SK-N-SH treated with all-trans-retinoic acid at 6 μM for 48 hours (cell line): ENCODE results near the gene TMEM37.

Source experiments
- ATAC-seq: fragments of 200-7000 bp; cut with Tn5 transposase; 3 replicates; pipeline ENCODE4 v1.9.1; 2020; ENCODE audit warnings: mild to moderate bottlenecking, moderate library complexity
- ARNTL ChIP-seq: fragments of 450-650 bp; formaldehyde crosslinking; IDR thresholded peaks from 2 replicates; pipeline ENCODE4 v1.5.0; 2020; ENCODE audit warnings: low read depth, mild to moderate bottlenecking, moderate library complexity, borderline replicate concordance
- BACH2 ChIP-seq: fragments of 250-450 bp; sonication (Bioruptor Pico); IDR thresholded peaks from 2 replicates; pipeline ENCODE4 v1.9.0; 2021; ENCODE audit warnings: mild to moderate bottlenecking, borderline replicate concordance
- CSDC2 ChIP-seq: fragments of 250-450 bp; sonication (Bioruptor Pico); IDR thresholded peaks from 2 replicates; pipeline ENCODE4 v1.5.0; 2020; ENCODE audit warnings: mild to moderate bottlenecking, moderate library complexity
- ESRRG ChIP-seq: fragments of 250-450 bp; sonication (Bioruptor Pico); IDR thresholded peaks from 2 replicates; pipeline ENCODE4 v1.6.1; 2021; ENCODE audit warnings: mild to moderate bottlenecking
- ISL1 ChIP-seq: fragments of 250-450 bp; sonication (Bioruptor Pico); IDR thresholded peaks from 2 replicates; pipeline ENCODE4 v2.1.2; 2022; ENCODE audit warnings: mild to moderate bottlenecking, moderate library complexity
- PPARA ChIP-seq: fragments of 250-450 bp; sonication (Bioruptor Pico); IDR thresholded peaks from 2 replicates; pipeline ENCODE4 v1.5.0; 2020; ENCODE audit warnings: mild to moderate bottlenecking, borderline replicate concordance
- RARB ChIP-seq: fragments of 250-450 bp; sonication (Bioruptor Pico); IDR thresholded peaks from 2 replicates; pipeline ENCODE4 v1.8.0; 2021; ENCODE audit warnings: mild to moderate bottlenecking, moderate library complexity
- SNAI2 ChIP-seq: fragments of 250-450 bp; sonication (Bioruptor Pico); IDR thresholded peaks from 2 replicates; pipeline ENCODE4 v1.5.0; 2020; ENCODE audit warnings: mild to moderate bottlenecking, moderate library complexity
- TCF4 ChIP-seq: fragments of 250-450 bp; sonication (Bioruptor Pico); IDR thresholded peaks from 2 replicates; pipeline ENCODE4 v1.8.0; 2021; ENCODE audit warnings: mild to moderate bottlenecking, moderate library complexity, borderline replicate concordance
- TOX ChIP-seq: fragments of 250-450 bp; sonication (Bioruptor Pico); IDR thresholded peaks from 2 replicates; pipeline ENCODE4 v1.8.0; 2021; ENCODE audit warnings: mild to moderate bottlenecking, moderate library complexity, borderline replicate concordance
- ZC3H10 ChIP-seq: fragments of 250-450 bp; sonication (Bioruptor Pico); IDR thresholded peaks from 2 replicates; pipeline ENCODE4 v1.5.1; 2021; ENCODE audit warnings: mild to moderate bottlenecking, moderate library complexity
- ZFP3 ChIP-seq: fragments of 250-450 bp; sonication (Bioruptor Pico); IDR thresholded peaks from 2 replicates; pipeline ENCODE4 v1.5.0; 2020; ENCODE audit warnings: mild to moderate bottlenecking, moderate library complexity
- ZNF565 ChIP-seq: fragments of 450-650 bp; formaldehyde crosslinking; conservative IDR thresholded peaks from 2 replicates; pipeline ENCODE4 v1.5.0; 2020; ENCODE audit warnings: low read depth, mild to moderate bottlenecking, moderate library complexity
- ZNF70 ChIP-seq: fragments of 450-650 bp; formaldehyde crosslinking; IDR thresholded peaks from 2 replicates; pipeline ENCODE4 v1.5.0; 2020; ENCODE audit warnings: mild to moderate bottlenecking, moderate library complexity
- ZNF8 ChIP-seq: fragments of 450-650 bp; formaldehyde crosslinking; IDR thresholded peaks from 2 replicates; pipeline ENCODE4 v1.5.0; 2020; ENCODE audit warnings: mild to moderate bottlenecking, moderate library complexity
- TF ChIP-seq, protein P1 (sequence below): fragments of 250-450 bp; sonication (Bioruptor Pico); IDR thresholded peaks from 2 replicates; pipeline ENCODE4 v1.5.0; 2020; ENCODE audit warnings: mild to moderate bottlenecking, moderate library complexity
- TF ChIP-seq, protein P2 (sequence below): fragments of 250-450 bp; sonication (Bioruptor Pico); IDR thresholded peaks from 2 replicates; pipeline ENCODE4 v1.8.0; 2021; ENCODE audit warnings: low read depth, mild to moderate bottlenecking, moderate library complexity, borderline replicate concordance
- TF ChIP-seq, protein P3 (sequence below): fragments of 250-450 bp; sonication (Bioruptor Pico); IDR thresholded peaks from 2 replicates; pipeline ENCODE4 v1.5.1; 2020; ENCODE audit warnings: low read depth, mild to moderate bottlenecking, moderate library complexity
- TF ChIP-seq, protein P4 (sequence below): fragments of 250-450 bp; sonication (Bioruptor Pico); IDR thresholded peaks from 2 replicates; pipeline ENCODE4 v1.5.1; 2021; ENCODE audit warnings: mild to moderate bottlenecking, moderate library complexity

Gene TMEM37

DNA sequence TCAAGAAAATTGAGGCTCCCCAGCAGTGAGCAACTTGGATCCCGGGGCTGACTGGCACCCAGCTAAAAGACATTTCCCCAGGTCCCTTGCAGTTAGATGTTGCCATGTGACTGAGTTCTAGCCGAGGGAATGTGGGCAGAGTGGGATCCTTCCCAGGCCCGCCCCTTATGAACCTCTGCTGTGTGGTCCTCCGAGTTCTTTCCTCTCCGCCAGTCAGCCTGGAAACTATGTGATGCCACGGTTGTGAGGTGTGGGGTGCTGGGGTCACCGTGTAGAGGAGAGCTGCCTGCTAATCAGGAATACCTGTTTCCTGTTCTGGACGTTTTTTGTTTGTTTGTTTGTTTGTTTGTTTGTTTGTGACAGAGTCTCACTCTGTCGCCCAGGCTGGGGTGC lies 45.5 kb downstream of the TMEM37 start:
- TF ChIP-seq ZC3H10 (no peak), SNAI2 (CRISPR knock-in tag) (no peak)

DNA sequence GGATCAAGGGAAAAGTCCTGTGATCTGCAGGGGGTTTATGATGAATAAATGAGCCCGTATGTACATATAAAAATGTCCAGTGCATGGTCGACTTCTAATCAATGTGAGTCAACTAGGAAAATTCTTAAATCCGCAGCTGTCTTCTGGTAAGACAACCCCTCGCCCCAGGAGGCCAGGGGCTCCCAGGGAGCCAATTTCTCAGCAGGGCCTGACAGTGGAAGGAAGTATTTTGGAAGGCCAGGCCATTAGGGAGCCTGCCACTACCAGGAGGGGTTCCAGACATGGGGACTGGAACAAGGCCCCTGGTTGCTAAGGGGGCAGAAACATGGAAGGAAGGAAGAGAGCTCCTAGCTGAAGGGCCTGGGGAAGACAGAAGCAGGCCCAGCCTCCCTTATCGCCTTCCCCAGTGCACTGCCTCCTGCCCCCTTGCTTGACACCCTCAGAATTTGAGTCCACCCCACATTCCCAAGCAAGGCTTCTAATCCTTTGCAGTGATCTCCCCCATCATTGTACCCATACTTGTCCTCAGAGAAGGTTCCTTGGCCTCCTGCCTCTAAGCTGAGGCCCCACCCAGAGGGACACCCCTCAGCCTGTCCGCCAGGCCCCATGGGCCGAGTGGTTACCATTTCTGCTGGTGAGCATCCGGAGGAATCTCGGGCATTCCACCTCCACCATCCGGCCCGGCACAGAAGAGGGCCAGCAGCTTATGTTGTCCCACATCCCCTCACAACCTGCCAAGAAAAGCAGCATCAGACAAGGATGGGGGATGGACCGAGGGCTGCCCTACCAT lies 46.7 kb downstream of the TMEM37 start:
- no peak for TF ChIP-seq ARNTL (CRISPR knock-in tag)
- no peak for TF ChIP-seq ZNF565 (CRISPR knock-in tag)
- TF ChIP-seq ZNF8 (CRISPR knock-in tag): no peak
- no peak for TF ChIP-seq TCF4
- TF ChIP-seq ISL1: no peak
- TF ChIP-seq PPARA (CRISPR knock-in tag): no peak
- TF ChIP-seq ESRRG (CRISPR knock-in tag): no peak
- TF ChIP-seq ZFP3 (CRISPR knock-in tag): no peak
- TF ChIP-seq BACH2: no peak
- TF ChIP-seq, protein P1, sequence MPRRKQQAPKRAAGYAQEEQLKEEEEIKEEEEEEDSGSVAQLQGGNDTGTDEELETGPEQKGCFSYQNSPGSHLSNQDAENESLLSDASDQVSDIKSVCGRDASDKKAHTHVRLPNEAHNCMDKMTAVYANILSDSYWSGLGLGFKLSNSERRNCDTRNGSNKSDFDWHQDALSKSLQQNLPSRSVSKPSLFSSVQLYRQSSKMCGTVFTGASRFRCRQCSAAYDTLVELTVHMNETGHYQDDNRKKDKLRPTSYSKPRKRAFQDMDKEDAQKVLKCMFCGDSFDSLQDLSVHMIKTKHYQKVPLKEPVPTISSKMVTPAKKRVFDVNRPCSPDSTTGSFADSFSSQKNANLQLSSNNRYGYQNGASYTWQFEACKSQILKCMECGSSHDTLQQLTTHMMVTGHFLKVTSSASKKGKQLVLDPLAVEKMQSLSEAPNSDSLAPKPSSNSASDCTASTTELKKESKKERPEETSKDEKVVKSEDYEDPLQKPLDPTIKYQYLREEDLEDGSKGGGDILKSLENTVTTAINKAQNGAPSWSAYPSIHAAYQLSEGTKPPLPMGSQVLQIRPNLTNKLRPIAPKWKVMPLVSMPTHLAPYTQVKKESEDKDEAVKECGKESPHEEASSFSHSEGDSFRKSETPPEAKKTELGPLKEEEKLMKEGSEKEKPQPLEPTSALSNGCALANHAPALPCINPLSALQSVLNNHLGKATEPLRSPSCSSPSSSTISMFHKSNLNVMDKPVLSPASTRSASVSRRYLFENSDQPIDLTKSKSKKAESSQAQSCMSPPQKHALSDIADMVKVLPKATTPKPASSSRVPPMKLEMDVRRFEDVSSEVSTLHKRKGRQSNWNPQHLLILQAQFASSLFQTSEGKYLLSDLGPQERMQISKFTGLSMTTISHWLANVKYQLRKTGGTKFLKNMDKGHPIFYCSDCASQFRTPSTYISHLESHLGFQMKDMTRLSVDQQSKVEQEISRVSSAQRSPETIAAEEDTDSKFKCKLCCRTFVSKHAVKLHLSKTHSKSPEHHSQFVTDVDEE (CRISPR knock-in tag): no peak
- ATAC-seq: no peak

More for the DNA sequence above, 45.5 kb downstream of the TMEM37 start:
- no peak for ATAC-seq

DNA sequence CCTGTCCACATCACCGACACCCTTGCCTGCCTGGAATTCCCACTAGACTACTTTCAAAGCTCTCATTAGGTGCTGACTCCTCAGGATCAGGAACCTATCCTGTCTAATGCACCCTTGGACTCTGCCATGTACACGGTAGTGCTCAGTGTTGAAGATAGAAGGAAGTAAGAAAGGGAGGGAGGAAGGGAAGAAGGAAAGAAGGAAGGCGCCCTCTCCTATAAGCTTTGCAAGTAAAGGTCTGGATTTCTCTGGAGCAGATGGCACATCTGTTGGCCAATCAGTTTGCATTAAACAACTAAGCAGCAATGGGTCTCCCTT lies 47.3 kb downstream of the TMEM37 start:
- ATAC-seq: no peak
- TF ChIP-seq TOX (CRISPR knock-in tag) (no peak), ZC3H10 (no peak), RARB (CRISPR knock-in tag) (no peak), SNAI2 (CRISPR knock-in tag) (no peak), ZNF8 (CRISPR knock-in tag) (no peak), CSDC2 (CRISPR knock-in tag) (no peak)
- TF ChIP-seq, protein P1 (CRISPR knock-in tag): no peak
- TF ChIP-seq, protein P2, sequence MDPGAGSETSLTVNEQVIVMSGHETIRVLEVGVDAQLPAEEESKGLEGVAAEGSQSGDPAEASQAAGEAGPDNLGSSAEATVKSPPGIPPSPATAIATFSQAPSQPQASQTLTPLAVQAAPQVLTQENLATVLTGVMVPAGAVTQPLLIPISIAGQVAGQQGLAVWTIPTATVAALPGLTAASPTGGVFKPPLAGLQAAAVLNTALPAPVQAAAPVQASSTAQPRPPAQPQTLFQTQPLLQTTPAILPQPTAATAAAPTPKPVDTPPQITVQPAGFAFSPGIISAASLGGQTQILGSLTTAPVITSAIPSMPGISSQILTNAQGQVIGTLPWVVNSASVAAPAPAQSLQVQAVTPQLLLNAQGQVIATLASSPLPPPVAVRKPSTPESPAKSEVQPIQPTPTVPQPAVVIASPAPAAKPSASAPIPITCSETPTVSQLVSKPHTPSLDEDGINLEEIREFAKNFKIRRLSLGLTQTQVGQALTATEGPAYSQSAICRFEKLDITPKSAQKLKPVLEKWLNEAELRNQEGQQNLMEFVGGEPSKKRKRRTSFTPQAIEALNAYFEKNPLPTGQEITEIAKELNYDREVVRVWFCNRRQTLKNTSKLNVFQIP (CRISPR knock-in tag): no peak
- TF ChIP-seq, protein P3, sequence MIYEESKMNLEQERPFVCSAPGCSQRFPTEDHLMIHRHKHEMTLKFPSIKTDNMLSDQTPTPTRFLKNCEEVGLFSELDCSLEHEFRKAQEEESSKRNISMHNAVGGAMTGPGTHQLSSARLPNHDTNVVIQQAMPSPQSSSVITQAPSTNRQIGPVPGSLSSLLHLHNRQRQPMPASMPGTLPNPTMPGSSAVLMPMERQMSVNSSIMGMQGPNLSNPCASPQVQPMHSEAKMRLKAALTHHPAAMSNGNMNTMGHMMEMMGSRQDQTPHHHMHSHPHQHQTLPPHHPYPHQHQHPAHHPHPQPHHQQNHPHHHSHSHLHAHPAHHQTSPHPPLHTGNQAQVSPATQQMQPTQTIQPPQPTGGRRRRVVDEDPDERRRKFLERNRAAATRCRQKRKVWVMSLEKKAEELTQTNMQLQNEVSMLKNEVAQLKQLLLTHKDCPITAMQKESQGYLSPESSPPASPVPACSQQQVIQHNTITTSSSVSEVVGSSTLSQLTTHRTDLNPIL (CRISPR knock-in tag): no peak

DNA sequence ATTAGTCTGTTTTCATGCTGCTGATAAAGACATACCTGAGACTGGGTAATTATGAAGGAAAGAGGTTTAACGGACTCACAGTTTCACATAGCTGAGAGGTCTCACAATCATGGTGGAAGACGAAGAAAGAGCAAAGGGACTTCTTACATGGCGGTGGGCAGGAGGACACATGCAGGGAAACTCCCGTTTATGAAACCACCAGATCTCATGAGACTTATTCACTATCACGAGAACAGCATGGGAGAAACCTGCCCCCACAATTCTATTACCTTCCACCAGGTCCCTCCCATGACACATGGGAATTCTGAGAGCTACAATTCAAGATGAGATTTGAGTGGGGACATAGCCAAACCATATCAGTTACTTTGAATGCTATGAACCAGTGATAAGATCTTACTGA lies 48.5 kb downstream of the TMEM37 start:
- ATAC-seq: no peak
- TF ChIP-seq, protein P4, sequence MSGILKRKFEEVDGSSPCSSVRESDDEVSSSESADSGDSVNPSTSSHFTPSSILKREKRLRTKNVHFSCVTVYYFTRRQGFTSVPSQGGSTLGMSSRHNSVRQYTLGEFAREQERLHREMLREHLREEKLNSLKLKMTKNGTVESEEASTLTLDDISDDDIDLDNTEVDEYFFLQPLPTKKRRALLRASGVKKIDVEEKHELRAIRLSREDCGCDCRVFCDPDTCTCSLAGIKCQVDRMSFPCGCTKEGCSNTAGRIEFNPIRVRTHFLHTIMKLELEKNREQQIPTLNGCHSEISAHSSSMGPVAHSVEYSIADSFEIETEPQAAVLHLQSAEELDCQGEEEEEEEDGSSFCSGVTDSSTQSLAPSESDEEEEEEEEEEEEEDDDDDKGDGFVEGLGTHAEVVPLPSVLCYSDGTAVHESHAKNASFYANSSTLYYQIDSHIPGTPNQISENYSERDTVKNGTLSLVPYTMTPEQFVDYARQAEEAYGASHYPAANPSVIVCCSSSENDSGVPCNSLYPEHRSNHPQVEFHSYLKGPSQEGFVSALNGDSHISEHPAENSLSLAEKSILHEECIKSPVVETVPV (CRISPR knock-in tag): no peak
- TF ChIP-seq SNAI2 (CRISPR knock-in tag): no peak
- TF ChIP-seq ESRRG (CRISPR knock-in tag): no peak
- no peak for TF ChIP-seq PPARA (CRISPR knock-in tag)
- TF ChIP-seq TCF4: no peak
- TF ChIP-seq ZNF70 (CRISPR knock-in tag): no peak
- TF ChIP-seq ARNTL (CRISPR knock-in tag): no peak
- TF ChIP-seq, protein P3 (CRISPR knock-in tag): no peak
- no peak for TF ChIP-seq RARB (CRISPR knock-in tag)
- TF ChIP-seq, protein P2 (CRISPR knock-in tag): no peak
